Panc1 (cell line): ENCODE data around the gene PLIN5.

Experiments
- CTCF ChIP-seq: fragments of 450-650 bp; IDR thresholded peaks from 2 replicates; pipeline ENCODE4 v1.5.1; 2017; ENCODE audit warnings: mild to moderate bottlenecking
- POLR2AphosphoS5 ChIP-seq: IDR thresholded peaks from 2 replicates; pipeline ENCODE4 v1.6.1; 2012; ENCODE audit warnings: mild to moderate bottlenecking, low read depth, low read length, moderate library complexity
- REST ChIP-seq, 2 experiments: IDR thresholded peaks; 2 replicates each; pipeline ENCODE4 v1.6.1; 2011 to 2012; ENCODE audit warnings: low read depth in 2 of 2, control low read depth in 1 of 2, low read length in 1 of 2, mild to moderate bottlenecking in 1 of 2, moderate library complexity in 1 of 2; ENCODE audit not compliant: insufficient read depth in 1 of 2
- SIN3A ChIP-seq: IDR thresholded peaks from 2 replicates; pipeline ENCODE4 v1.6.1; 2012; ENCODE audit warnings: low read depth, mild to moderate bottlenecking, low read length, moderate library complexity, borderline replicate concordance; ENCODE audit not compliant: insufficient read depth
- TCF7L2 ChIP-seq: IDR thresholded peaks from 2 replicates; pipeline ENCODE4 v1.6.1; 2011; ENCODE audit warnings: mild to moderate bottlenecking, low read depth, low read length, inconsistent platforms

GRCh38 chr19:4559569-4559968 lies 24.5 kb upstream of the PLIN5 start, which contains the start of gene SEMA6B:
- TF ChIP-seq CTCF (no peak), POLR2AphosphoS5 (no peak), REST (IDR thresholded peaks at IDR 0.05; ENCODE audit: insufficient read depth in 1 of 2, low read depth in 2 of 2, low read length in 1 of 2) (no peak), TCF7L2 (no peak), SIN3A (no peak)
